Panc1 (cell line): Measurements from ENCODE around the gene THADA.
A peak's percentile ranks its signal among the peaks of the same experiment; 100 is the strongest.

Source experiments
- POLR2AphosphoS5 ChIP-seq: IDR thresholded peaks from 2 replicates; pipeline ENCODE4 v1.6.1; 2012; ENCODE audit warnings: mild to moderate bottlenecking, low read depth, low read length, moderate library complexity
- TF ChIP-seq, protein P1 (sequence below): fragments of 450-650 bp; IDR thresholded peaks from 2 replicates; pipeline ENCODE4 v1.5.1; 2017; ENCODE audit warnings: mild to moderate bottlenecking
- TF ChIP-seq, protein P2 (sequence below), 2 experiments: IDR thresholded peaks; 2 replicates each; pipeline ENCODE4 v1.6.1; 2011 to 2012; ENCODE audit warnings: low read depth in 2 of 2, control low read depth in 1 of 2, low read length in 1 of 2, mild to moderate bottlenecking in 1 of 2, moderate library complexity in 1 of 2; ENCODE audit not compliant: insufficient read depth in 1 of 2

DNA sequence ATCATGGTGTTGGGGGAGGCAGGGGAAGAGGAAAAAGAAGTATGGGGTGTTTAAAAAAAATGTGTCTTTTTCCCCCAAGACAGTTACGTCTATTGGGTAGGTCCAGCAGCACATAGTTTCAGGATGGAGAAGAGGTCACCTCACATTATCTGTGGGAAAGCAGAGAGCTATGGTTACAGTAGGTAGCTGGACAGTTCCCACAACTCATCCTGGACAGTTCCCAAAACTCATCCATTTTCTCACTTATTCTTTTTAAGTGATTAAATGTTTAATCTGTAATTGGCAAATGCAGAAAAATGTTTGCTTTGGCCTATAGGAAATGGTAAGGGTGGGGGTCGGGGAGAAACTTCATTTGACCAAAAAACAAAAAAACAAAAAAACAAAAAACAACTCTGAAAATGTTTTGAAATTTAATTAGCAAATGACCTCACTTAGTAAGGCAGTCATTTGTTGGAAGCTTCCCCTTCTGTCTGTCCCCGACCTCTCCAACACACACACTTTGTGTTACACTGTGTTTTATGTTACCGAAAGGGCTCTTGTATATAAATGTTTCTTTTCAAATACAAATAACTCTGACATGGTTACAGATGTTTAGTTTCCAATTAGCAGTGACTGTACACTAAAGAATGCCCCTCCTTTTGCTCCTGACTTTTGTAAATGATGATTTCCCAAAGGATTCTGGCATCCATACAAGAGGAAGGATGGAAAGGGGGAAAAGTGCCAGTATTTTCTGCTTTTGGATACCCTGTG, 196.1 kb downstream of the THADA start:
- TF ChIP-seq, protein P1, sequence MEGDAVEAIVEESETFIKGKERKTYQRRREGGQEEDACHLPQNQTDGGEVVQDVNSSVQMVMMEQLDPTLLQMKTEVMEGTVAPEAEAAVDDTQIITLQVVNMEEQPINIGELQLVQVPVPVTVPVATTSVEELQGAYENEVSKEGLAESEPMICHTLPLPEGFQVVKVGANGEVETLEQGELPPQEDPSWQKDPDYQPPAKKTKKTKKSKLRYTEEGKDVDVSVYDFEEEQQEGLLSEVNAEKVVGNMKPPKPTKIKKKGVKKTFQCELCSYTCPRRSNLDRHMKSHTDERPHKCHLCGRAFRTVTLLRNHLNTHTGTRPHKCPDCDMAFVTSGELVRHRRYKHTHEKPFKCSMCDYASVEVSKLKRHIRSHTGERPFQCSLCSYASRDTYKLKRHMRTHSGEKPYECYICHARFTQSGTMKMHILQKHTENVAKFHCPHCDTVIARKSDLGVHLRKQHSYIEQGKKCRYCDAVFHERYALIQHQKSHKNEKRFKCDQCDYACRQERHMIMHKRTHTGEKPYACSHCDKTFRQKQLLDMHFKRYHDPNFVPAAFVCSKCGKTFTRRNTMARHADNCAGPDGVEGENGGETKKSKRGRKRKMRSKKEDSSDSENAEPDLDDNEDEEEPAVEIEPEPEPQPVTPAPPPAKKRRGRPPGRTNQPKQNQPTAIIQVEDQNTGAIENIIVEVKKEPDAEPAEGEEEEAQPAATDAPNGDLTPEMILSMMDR, result no peak
- TF ChIP-seq POLR2AphosphoS5, result no peak
- TF ChIP-seq, protein P2, sequence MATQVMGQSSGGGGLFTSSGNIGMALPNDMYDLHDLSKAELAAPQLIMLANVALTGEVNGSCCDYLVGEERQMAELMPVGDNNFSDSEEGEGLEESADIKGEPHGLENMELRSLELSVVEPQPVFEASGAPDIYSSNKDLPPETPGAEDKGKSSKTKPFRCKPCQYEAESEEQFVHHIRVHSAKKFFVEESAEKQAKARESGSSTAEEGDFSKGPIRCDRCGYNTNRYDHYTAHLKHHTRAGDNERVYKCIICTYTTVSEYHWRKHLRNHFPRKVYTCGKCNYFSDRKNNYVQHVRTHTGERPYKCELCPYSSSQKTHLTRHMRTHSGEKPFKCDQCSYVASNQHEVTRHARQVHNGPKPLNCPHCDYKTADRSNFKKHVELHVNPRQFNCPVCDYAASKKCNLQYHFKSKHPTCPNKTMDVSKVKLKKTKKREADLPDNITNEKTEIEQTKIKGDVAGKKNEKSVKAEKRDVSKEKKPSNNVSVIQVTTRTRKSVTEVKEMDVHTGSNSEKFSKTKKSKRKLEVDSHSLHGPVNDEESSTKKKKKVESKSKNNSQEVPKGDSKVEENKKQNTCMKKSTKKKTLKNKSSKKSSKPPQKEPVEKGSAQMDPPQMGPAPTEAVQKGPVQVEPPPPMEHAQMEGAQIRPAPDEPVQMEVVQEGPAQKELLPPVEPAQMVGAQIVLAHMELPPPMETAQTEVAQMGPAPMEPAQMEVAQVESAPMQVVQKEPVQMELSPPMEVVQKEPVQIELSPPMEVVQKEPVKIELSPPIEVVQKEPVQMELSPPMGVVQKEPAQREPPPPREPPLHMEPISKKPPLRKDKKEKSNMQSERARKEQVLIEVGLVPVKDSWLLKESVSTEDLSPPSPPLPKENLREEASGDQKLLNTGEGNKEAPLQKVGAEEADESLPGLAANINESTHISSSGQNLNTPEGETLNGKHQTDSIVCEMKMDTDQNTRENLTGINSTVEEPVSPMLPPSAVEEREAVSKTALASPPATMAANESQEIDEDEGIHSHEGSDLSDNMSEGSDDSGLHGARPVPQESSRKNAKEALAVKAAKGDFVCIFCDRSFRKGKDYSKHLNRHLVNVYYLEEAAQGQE (IDR thresholded peaks at IDR 0.05; ENCODE audit: insufficient read depth in 1 of 2, low read depth in 2 of 2, low read length in 1 of 2), result peak in 1 of 2 experiments; percentile 45; a peak in 1 of 4 replicates
